Stomach (tissue), 4 donors: ENCODE results near the gene TLR2.

ENCODE experiments used
- EP300 ChIP-seq: sonication (generic); formaldehyde crosslinking; IDR thresholded peaks from one replicate; pipeline ENCODE4 v1.6.1; 2017; ENCODE audit warnings: antibody characterized with exemption
- POLR2A ChIP-seq, 4 donors: fragments of 450-650 bp; IDR thresholded peaks; one replicate each; pipeline ENCODE4 v1.6.1; 2016; ENCODE audit warnings: antibody characterized with exemption in 4 of 4, control low read depth in 2 of 4, mild to moderate bottlenecking in 1 of 4, moderate library complexity in 1 of 4
- POLR2AphosphoS5 ChIP-seq, 3 donors: sonication (generic); formaldehyde crosslinking; IDR thresholded peaks; one replicate each; pipeline ENCODE4 v1.6.1; 2016; ENCODE audit warnings: antibody characterized with exemption in 3 of 3
- TF ChIP-seq, protein P1 (sequence below), 7 experiments: fragments of 450-650 bp in 4 of 7; fragments of 200-600 bp in 3 of 7; sonication (generic) in 3 of 7; IDR thresholded peaks; one replicate each; pipeline ENCODE4 v1.5.1; 2016 to 2019; ENCODE audit warnings: antibody characterized with exemption in 7 of 7, control low read depth in 2 of 7, mild to moderate bottlenecking in 1 of 7

DNA sequence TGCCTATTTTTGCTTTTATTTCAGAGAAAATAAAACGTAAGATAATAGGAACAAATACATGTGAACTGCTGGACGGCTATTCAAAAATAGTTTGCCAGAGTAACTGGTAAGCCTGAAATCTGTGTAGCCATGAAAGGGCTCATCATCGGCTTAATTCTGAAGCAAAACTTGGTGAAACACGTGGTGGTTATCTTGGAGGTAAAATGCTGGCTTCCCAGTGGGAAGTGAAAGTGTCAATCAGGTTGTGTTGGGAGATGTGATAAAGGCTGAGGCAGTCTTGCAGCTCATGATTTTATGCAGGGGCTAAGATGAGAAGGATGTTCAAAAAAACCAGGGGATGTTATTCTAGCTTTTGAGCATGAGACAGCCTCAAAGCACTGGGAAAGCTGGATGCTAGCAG lies 36.1 kb upstream of the TLR2 start:
- TF ChIP-seq, protein P1, sequence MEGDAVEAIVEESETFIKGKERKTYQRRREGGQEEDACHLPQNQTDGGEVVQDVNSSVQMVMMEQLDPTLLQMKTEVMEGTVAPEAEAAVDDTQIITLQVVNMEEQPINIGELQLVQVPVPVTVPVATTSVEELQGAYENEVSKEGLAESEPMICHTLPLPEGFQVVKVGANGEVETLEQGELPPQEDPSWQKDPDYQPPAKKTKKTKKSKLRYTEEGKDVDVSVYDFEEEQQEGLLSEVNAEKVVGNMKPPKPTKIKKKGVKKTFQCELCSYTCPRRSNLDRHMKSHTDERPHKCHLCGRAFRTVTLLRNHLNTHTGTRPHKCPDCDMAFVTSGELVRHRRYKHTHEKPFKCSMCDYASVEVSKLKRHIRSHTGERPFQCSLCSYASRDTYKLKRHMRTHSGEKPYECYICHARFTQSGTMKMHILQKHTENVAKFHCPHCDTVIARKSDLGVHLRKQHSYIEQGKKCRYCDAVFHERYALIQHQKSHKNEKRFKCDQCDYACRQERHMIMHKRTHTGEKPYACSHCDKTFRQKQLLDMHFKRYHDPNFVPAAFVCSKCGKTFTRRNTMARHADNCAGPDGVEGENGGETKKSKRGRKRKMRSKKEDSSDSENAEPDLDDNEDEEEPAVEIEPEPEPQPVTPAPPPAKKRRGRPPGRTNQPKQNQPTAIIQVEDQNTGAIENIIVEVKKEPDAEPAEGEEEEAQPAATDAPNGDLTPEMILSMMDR (IDR thresholded peaks at IDR 0.05) = no peak
- TF ChIP-seq POLR2AphosphoS5 (IDR thresholded peaks at IDR 0.05) = no peak
- no peak for TF ChIP-seq POLR2A (IDR thresholded peaks at IDR 0.05)
- no peak for TF ChIP-seq EP300
